Measurements from ENCODE around the gene PPA2. TPM values are rescaled to one million over a fixed set of nuclear protein-coding genes. Genes with fewer than 3 reads are reported as not detected.

The PPA2 gene
- total and polyA plus RNA-seq, 10 of the 15 experiments (the other 5 are each of a cell fraction or from before 2014, with no cell fraction given) = 93.8 to 293 (median 146) TPM

- TF ChIP-seq BCLAF1 (IDR thresholded peaks at IDR 0.05) (no peak), ELK1 (IDR thresholded peaks at IDR 0.05; ENCODE audit: low read depth, low read length) (no peak), ZNF24 (IDR thresholded peaks at IDR 0.05) (0 out of 2 replicates have a peak, but pooled peaks have one; percentile 54), MLLT1 (IDR thresholded peaks at IDR 0.05) (0 out of 2 replicates have a peak, but pooled peaks have one; percentile 36), E2F4 (IDR thresholded peaks at IDR 0.05; ENCODE audit: low read depth, low read length) (peak; percentile 25; the same call in 1 of the 2 replicates), POLR2AphosphoS5 (IDR thresholded peaks at IDR 0.05; ENCODE audit: low read length) (peak; percentile 79), NR2C2 (IDR thresholded peaks at IDR 0.05; ENCODE audit: borderline replicate concordance, control insufficient read depth, insufficient read length, low read depth) (no peak), PBX3 (IDR thresholded peaks at IDR 0.05; ENCODE audit: insufficient replicate concordance, low read depth, low read length) (no peak), STAT1 (conservative IDR thresholded peaks at IDR 0.05) (0 out of 2 replicates have a peak, but pooled peaks have one; percentile 12), RUNX3 (IDR thresholded peaks at IDR 0.05; ENCODE audit: low read length) (peak; percentile 91), SIX5 (IDR thresholded peaks at IDR 0.05; ENCODE audit: low read depth, low read length, severe bottlenecking) (no peak), NKRF (conservative IDR thresholded peaks at IDR 0.05) (peak; percentile 63; the same call in 1 of the 2 replicates), POU2F2 (IDR thresholded peaks at IDR 0.05; ENCODE audit: borderline replicate concordance, low read depth, low read length) (peak; percentile 75; the same call in 2 of the 3 replicates), CREM (IDR thresholded peaks at IDR 0.05; ENCODE audit: low read depth) (peak; percentile 87), JUNB (IDR thresholded peaks at IDR 0.05) (no peak), SUPT20H (IDR thresholded peaks at IDR 0.05; ENCODE audit: borderline replicate concordance, control insufficient read depth, low read depth, low read length) (no peak)
Measured at GRCh38 chr4:105473324-105474098, at the start of gene PPA2 (continued).

All from GM12878 (cell line).